Neuron (in vitro differentiated cells): ENCODE measurements around the gene PPIL4.

ENCODE experiments used
- H2AFZ ChIP-seq: one replicate; pipeline ENCODE4 v1.6.1; 2013; ENCODE audit warnings: low read depth, mild to moderate bottlenecking, inconsistent platforms, low read length, moderate library complexity
- H3K27me3 ChIP-seq: one replicate; pipeline ENCODE4 v1.6.1; 2013; ENCODE audit warnings: low read length; ENCODE audit not compliant: insufficient read depth
- H3K36me3 ChIP-seq: one replicate; pipeline ENCODE4 v1.6.1; 2013; ENCODE audit warnings: low read length; ENCODE audit not compliant: insufficient read depth
- H3K4me1 ChIP-seq: one replicate; pipeline ENCODE4 v1.6.1; 2013; ENCODE audit warnings: low read length; ENCODE audit not compliant: insufficient read depth
- H3K4me3 ChIP-seq: 2 replicates; pipeline ENCODE4 v1.5.1; 2013; ENCODE audit warnings: mild to moderate bottlenecking, low read length, moderate library complexity
- H3K9me3 ChIP-seq: one replicate; pipeline ENCODE4 v1.6.1; 2013; ENCODE audit warnings: low read length

PPIL4 gene

DNA sequence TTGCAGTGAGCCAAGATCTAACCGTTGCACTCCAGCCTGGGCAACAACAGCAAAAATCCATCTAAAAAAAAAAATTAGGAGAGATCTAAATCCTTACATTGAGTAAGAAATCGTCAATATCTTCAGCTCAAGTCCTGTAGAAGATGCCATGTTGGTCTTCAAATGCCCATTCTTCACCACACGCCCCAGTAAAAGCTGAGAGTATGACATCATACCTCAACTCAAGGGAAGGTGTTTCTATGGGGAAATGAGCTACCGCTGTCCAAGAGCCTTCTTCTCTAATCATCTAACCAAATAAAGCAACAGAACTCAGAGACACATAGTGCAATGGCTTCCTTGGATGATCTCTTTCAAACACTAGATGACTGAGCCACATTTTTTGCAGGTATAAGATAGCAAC, 58.5 kb downstream of the PPIL4 start:
- H3K4me3 ChIP-seq = no peak overlapping the region
- no peaks in the 10 kb centered on the region for H3K4me1 ChIP-seq
- H3K36me3 ChIP-seq = no peaks in the 10 kb centered on the region
- H3K27me3 ChIP-seq = no peaks in the 10 kb centered on the region
- H3K9me3 ChIP-seq = no peaks in the 10 kb centered on the region
- no peak overlapping the region for H2AFZ ChIP-seq

DNA sequence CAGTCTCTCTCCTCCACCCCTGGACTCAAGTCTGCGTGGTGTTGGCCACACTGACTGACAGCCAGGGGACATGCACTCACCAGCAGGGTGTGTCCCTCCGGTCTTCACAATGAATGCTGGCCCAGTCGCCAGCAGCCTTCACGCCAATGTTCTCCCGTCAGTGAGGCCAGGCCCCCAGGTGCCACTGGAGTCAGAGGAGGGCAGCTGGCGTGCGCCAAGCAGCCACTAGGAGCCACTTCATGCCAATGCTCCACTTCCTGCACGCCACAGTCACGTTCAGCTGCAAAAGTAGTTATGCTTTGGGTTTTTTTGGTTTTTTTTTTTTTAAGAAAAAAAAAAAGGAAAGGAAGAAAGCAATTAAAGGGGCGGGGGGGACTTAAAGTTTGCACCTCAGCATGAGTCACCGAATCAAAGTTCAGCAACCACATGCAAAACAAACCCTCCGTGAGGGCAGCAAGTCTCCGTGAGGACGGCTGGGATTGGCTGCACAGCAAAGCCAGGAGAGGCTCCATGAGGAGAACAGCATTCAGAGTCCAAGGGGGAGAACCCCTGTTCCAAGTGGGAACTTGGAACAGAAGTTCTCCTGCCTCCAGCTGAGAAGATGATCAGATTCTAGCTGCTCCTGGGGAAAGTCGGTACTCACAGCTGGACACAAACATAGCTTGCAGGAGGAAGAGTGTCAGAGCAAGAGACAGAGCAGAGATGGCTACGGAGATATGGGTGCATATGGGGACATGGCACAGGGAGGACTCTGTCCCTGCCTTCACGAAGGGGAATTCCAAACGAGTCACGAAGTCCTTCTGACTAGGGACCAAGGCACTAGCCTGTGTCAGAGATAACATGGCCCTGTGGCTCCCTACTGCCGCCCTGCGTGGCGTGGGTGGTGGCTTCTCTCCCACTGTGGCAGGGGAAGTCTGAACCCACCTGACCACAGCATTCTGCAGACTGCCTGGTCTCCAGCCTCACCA, 60.8 kb downstream of the PPIL4 start, which contains the start of gene ZC3H12D:
Gene ZC3H12D (minus strand): TSS at position 282 of the 968 bp plus-strand sequence. CDS start 10,471 bp downstream, outside the sequence.
- no peaks in the 10 kb centered on the region for H3K36me3 ChIP-seq
- no peaks in the 10 kb centered on the region for H3K9me3 ChIP-seq
- H3K4me3 ChIP-seq = no peak within 1 kb of the TSS
- H3K27me3 ChIP-seq = no peaks in the 10 kb centered on the region
- H3K4me1 ChIP-seq = peaks cover 4% of the 10 kb centered on the region
- H2AFZ ChIP-seq = no peak within 1 kb of the TSS

DNA sequence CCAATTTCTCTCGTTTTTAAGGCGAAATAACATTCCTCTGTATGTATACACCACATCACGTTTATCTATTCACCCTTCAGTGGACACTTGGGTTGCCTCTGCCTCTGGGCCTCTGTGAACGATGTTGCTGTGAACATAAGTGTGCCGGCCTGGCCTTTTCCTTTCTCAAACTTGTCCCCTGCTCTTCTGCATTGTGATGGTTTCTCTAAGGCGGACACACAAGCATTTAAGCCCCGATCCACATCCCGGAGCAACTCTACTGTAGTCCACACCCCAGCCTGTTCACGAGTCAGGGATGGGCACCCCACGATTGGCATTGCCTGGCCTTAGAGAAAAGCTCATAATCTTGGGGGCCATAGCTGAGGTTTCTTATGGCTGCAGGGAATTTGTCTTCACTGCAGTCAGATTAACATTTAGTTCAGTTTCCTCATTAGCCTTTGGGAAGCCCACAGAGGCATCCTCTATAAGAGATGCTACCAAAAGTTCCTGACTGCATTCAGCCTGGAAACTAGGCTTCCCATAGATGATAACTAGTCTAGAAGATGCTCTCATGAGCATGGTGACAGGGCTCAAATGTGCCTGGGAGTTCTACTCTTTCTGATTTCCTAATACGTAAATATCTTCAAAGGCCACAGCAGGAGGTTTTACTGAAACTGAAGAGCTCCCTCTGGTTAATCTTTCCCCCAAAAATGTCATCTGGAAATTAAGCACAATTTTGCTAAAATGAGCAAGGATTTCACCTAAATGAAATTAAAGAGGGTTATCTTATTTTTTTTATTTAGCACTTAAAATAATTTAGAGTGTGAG, 61.8 kb downstream of the PPIL4 start:
- Histone ChIP-seq H3K27me3 (no peaks in the 10 kb centered on the region), H3K36me3 (no peaks in the 10 kb centered on the region), H2AFZ (no peak overlapping the region), H3K9me3 (no peaks in the 10 kb centered on the region), H3K4me1 (peaks cover 4% of the 10 kb centered on the region), H3K4me3 (no peak overlapping the region)

DNA sequence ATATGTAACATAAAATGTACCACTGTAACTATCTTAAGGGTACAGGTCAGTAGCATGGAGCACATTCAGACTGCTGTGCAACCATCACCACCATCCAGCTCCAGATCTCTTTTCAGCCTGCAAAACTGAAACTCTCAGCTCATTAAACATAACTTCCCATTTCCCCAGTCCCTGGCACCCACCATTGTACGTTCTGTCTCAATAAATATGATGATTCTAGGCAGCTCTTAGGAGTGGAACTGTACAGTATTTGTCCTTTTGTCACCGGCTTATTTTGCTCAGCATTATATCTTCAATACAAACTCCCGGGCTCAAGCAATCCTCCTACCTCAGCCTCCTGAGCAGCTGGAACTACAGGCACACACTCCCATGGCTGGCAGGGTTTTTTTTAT, 62.5 kb downstream of the PPIL4 start:
- no peaks in the 10 kb centered on the region for H3K36me3 ChIP-seq
- no peaks in the 10 kb centered on the region for H3K27me3 ChIP-seq
- H3K4me1 ChIP-seq = peaks cover 4% of the 10 kb centered on the region
- no peaks in the 10 kb centered on the region for H3K9me3 ChIP-seq
- H3K4me3 ChIP-seq = no peak overlapping the region
- no peak overlapping the region for H2AFZ ChIP-seq

DNA sequence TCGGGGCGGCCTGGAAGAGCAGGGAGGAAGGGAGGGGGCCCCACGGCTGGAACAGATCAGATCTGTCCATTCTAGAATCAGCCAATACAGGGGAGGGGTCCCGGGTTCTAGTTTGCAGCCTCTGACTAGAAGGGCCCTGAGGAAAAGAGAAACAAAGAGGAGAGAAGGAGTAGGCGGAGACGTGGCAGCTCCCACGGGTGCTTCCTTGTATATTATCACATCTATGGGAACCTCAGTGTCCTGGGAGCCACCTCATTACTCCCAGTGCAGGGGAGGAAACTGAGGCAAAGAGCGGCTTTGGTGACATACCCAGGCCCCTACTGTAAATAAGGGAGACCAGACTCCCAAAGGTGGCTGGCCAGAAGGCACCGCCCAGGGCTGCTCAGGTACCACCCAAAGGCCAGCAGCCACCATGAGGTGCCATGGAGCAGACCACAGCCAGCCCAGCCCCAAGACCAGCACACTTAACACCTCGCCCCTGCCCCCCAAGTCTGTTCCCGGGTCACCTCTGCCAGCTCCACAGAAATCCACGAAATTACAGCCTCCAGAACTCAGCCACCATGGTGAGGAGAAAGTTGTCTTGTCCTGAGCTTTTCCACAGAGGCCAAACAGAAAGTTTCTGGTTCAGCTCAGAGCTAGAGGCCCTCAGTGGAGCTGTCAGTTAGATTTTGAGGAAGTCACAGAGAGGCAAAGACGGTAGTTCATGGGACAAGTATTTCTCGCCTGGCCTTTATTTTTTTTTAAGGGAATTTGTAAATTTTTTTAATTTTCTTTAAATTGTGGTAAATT, 63.1 kb downstream of the PPIL4 start:
- Histone ChIP-seq H3K27me3 (no peaks in the 10 kb centered on the region), H3K4me1 (peaks cover 4% of the 10 kb centered on the region), H3K4me3 (no peak overlapping the region), H2AFZ (peak overlapping the region; percentile 66), H3K9me3 (no peaks in the 10 kb centered on the region), H3K36me3 (no peaks in the 10 kb centered on the region)

DNA sequence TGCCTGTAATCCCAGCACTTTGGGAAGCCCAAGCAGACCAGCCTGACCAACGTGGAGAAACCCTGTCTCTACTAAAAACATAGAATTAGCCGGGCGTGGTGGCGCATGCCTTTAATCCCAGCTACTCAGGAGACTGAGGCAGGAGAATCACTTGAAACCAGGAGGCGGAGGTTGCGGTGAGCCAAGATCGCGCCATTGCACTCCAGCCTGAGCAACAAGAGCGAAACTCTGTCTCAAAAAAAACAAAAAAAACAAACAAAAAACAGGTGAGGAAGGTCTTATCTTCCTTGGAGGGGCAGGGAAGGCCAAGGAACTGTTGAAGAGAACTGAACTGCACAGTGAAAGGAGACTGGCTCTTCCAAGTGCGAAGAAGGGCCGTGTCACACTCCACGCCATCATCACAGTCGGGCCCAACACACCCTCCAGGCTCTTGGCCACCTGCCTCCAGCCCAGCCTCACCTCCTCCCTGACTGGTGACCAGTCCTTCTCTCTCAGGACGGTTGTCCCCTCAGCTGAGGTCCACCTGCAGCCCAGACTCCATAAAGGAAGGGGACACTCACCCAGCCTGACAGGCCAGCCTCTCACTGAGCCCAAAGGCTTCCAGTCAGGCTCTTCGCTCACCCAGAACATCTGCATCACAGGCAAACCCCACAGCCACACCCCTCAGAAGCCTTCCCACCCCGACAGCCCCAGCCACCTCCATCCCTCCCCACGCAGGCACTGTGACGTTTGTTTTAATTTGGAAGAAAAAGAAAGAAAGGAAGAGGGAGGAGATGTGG, 65.2 kb downstream of the PPIL4 start:
- Histone ChIP-seq H3K4me1 (peaks cover 4% of the 10 kb centered on the region), H3K9me3 (no peaks in the 10 kb centered on the region)

DNA sequence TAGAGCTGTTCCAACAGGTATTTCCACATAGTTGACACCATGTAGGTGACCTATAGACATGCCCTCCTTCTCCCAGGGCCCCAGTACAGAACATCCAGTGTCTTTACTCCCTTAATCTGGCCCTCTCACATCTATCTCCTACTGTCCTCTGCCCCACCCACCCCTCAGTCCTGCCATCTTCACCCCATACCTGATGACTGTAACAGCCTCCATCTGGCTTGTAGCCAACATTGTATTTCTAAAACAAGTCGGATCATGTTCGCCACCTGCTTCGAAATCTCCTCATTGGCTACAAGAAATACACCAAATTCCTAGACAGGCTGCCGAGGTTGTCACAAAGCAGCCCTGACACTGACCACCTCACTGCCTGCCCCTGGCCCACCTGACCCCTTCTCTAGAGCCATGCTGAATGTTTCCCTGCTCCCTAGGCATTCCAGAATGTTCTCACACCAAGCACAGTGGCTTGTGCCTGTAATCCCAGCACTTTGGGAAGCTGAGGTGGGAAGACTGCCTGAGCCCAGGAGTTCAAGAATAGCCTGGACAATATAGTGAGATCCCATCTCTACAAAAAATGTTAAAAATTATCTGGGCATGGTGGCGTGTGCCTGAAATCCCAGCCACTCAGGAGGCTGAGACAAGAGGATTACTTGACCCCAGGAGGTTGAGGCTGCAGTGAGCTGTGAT, 67.1 kb downstream of the PPIL4 start:
- Histone ChIP-seq H3K4me3 (no peak overlapping the region), H3K27me3 (no peaks in the 10 kb centered on the region), H3K4me1 (peaks cover 4% of the 10 kb centered on the region), H3K9me3 (no peaks in the 10 kb centered on the region), H2AFZ (no peak overlapping the region), H3K36me3 (no peaks in the 10 kb centered on the region)

More for the DNA sequence above, 65.2 kb downstream of the PPIL4 start:
- Histone ChIP-seq H3K27me3 (no peaks in the 10 kb centered on the region), H3K4me3 (no peak overlapping the region), H3K36me3 (no peaks in the 10 kb centered on the region), H2AFZ (no peak overlapping the region)

DNA sequence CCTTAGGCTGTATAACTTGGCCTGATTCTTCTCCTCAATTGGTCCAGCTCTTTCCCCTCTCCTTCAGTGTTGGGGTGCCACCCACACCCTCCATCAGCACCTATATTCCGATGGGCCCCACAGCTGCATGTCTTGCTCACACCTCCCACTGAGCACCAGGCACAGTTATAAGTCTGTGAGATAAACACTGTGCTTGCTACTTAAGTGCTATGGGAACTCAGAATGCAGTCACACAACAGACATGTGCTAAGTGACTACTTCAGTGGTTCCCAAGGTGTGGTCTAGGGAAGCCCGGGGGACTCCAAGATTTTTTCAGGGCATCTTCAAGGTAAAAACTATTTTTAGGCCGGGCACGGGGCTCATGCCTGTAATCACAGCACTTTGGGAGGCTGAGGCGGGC, 68.3 kb downstream of the PPIL4 start:
- no peak overlapping the region for H3K4me3 ChIP-seq

DNA sequence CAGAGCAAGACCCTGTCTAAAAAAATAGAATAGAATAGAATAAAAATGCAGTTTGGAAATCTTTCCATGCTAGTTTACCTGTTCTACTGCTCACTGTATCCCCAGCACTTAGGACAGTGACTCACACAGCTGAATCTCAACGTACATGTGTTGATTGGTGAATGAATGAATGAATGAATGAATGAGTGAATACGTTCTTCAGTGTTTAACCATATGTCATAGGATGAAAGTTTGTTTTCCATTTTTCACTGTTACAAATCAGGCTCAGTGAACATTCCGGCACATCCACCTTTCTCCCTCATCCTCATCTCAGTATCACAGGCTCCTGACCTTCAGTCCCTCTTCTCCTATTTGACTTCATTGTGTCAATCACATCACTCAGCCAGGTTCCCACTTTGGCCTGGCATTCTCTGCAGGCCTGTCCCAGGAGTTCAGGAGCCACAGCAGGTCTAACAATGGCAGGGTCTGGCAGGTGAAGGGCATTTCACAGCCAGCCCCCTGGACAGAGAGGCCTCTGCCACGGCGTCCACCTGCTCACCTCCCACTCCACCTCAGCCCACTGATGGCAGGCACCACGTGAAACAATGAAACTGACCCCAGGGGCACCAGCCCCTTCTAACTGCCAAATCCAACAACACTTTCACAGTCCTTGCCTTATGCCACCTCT, 68.9 kb downstream of the PPIL4 start:
- Histone ChIP-seq H3K36me3 (no peaks in the 10 kb centered on the region), H3K27me3 (no peaks in the 10 kb centered on the region)

More for the DNA sequence above, 68.3 kb downstream of the PPIL4 start:
- Histone ChIP-seq H3K9me3 (no peaks in the 10 kb centered on the region), H2AFZ (no peak overlapping the region), H3K4me1 (peaks cover 4% of the 10 kb centered on the region), H3K27me3 (no peaks in the 10 kb centered on the region), H3K36me3 (no peaks in the 10 kb centered on the region)

DNA sequence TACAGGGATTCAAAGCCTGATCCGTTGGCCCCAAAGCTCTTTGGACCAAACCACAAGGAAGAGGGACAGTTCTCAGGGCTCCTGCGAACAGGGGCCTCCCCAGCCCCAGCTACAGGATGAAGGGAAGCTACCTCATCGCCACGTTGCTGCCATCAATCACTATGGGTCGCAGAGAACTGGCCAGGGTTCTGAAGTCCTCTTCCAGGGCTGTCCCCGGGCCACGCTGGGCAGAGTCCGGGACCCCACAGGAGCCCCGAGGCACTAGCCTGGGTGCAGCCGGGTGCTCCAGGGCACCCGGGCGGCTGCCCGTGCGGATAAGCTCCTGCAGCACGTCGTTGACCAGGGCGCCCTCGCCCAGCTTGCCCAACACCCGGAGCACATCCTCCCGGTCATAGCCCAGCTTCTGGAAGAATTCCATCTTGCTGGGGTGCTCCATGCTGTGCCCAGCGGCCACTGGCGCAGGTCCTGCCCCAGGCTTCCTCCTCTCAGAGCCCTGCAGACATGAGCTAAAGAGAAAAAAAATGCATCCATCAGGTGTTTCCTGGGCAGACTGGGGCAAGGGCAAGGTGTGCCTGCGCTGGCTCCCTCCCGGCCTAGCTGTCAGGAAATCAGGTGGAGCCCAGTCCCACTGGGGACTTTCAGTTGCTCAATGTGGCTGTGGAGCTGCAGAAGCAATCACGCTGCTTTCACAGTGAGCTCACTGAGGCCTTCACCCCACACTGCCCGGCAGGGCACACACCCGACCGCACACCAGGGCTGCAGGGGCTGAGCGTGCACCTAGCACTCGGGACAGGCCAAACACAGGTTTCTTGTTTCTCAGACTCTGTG, 71.5 kb downstream of the PPIL4 start:
- Histone ChIP-seq H3K4me1 (no peaks in the 10 kb centered on the region), H3K27me3 (no peaks in the 10 kb centered on the region), H3K9me3 (no peaks in the 10 kb centered on the region)

More for the DNA sequence above, 68.9 kb downstream of the PPIL4 start:
- H2AFZ ChIP-seq = no peak overlapping the region
- no peak overlapping the region for H3K4me3 ChIP-seq
- no peaks in the 10 kb centered on the region for H3K9me3 ChIP-seq
- H3K4me1 ChIP-seq = peaks cover under 1% of the 10 kb centered on the region

More for the DNA sequence above, 71.5 kb downstream of the PPIL4 start:
- H3K36me3 ChIP-seq = no peaks in the 10 kb centered on the region
- no peak overlapping the region for H3K4me3 ChIP-seq
- no peak overlapping the region for H2AFZ ChIP-seq
